ENCODE data around the gene PERM1.

DNA sequence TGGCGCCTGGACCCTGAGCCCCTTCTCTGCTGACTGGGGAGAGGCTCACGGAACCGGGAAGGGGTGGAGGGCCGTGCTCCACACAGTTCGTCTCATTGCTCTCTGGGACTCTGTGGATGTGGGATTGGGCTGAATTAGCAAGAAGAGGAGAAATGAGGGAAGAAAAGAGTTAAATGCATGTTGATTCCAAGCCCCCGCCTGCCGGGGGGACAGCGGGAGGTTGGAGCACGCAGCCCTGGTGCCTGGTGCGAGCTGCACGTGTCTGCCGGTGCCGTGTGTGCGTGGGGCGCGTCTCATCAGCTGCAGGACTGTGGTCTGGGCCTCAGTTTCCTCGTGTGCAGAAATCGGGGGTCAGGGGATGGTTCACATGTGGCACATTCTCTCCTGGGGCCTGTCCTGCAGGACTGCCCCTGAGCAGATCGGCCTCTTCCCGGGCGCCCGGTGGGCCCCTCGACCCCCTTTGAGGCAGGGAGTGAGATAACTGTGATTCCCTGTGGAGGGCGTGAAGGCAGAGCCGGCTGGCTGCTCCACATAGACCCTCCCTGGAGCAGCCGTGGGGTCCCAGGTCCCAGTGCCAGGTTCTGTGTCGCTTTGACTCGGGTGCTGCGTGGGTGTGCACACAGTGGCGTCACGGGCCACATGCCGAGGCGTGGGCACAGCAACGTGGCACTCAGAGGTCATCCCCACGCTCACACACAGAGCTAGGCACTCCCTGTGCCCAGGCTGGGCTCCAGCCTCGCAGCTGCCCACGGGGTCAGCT, 46.7 kb downstream of the PERM1 start:
- TF ChIP-seq, protein P1, sequence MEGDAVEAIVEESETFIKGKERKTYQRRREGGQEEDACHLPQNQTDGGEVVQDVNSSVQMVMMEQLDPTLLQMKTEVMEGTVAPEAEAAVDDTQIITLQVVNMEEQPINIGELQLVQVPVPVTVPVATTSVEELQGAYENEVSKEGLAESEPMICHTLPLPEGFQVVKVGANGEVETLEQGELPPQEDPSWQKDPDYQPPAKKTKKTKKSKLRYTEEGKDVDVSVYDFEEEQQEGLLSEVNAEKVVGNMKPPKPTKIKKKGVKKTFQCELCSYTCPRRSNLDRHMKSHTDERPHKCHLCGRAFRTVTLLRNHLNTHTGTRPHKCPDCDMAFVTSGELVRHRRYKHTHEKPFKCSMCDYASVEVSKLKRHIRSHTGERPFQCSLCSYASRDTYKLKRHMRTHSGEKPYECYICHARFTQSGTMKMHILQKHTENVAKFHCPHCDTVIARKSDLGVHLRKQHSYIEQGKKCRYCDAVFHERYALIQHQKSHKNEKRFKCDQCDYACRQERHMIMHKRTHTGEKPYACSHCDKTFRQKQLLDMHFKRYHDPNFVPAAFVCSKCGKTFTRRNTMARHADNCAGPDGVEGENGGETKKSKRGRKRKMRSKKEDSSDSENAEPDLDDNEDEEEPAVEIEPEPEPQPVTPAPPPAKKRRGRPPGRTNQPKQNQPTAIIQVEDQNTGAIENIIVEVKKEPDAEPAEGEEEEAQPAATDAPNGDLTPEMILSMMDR (IDR thresholded peaks at IDR 0.05) = no peak
- no peak for TF ChIP-seq POLR2A (IDR thresholded peaks at IDR 0.05)

Data from thyroid gland (tissue), 4 donors.